K562 (cell line): ENCODE data around the gene ODAD2. TPM values are rescaled to one million over a fixed set of nuclear protein-coding genes. Genes with fewer than 3 reads are reported as not detected.

Experiments
- ATAC-seq: fragments of 200-7000 bp; cut with Tn5 transposase; 3 replicates; pipeline ENCODE4 v1.9.1; 2020; ENCODE audit warnings: moderate library complexity
- BruUV-seq: library from RNA; stranded (reverse); fragments of 400-500 nt; replicated peaks from 2 replicates; lab custom pipeline; 2021; lab: Mats Ljungman, UMichigan
- CTCF ChIA-PET: fragments of 300-600 bp; formaldehyde crosslinking; extraction: SDS; loops from one replicate; lab custom pipeline; 2021; ENCODE audit warnings: low intra/inter-chr PET ratio; lab: Yijun Ruan, JAX
- POLR2A ChIA-PET: fragments of 300-600, 350-650 bp; sonication (Branson Sonifier 250); formaldehyde crosslinking; extraction: SDS; loops from one replicate; lab custom pipeline; 2021; ENCODE audit warnings: antibody characterized with exemption, inconsistent platforms; lab: Yijun Ruan, JAX
- DNase-seq, 4 experiments: peaks; one replicate each; pipeline versions ENCODE4 v3.0.0 to v3.0.0-alpha.2; 2011 to 2018; ENCODE audit warnings: low spot score in 3 of 4, mixed read lengths in 3 of 4; ENCODE audit errors: extremely low read depth in 1 of 4
- FAIRE-seq: peaks from 2 replicates; lab custom pipeline; 2011; peaks lifted over from hg19 to GRCh38; lab: Jason Lieb, UNC
- H2AFZ ChIP-seq: 2 replicates; pipeline ENCODE4 v1.6.0; 2011; ENCODE audit warnings: low read depth, low read length, control low read depth, inconsistent platforms
- H3K27ac ChIP-seq: fragments of 200-600 bp; 3 replicates; pipeline ENCODE4 v1.8.0; 2011; ENCODE audit warnings: low read depth, mild to moderate bottlenecking, control low read depth, inconsistent platforms, low read length, moderate library complexity, mixed read lengths; ENCODE audit errors: extremely low read depth
- H3K27me3 ChIP-seq, 2 experiments: fragments of 300-600 bp in 1 of 2; 2 replicates in 1 of 2; 3 replicates in 1 of 2; pipeline versions ENCODE4 v1.6.0 to v1.8.0; 2011; ENCODE audit warnings: inconsistent platforms in 2 of 2, low read length in 2 of 2, mild to moderate bottlenecking in 1 of 2, mixed read lengths in 1 of 2, moderate library complexity in 1 of 2; ENCODE audit not compliant: control insufficient read depth in 2 of 2, insufficient read depth in 2 of 2
- H3K36me3 ChIP-seq: fragments of 300-600 bp; 3 replicates; pipeline ENCODE4 v1.8.0; 2011; ENCODE audit warnings: mild to moderate bottlenecking, low read length, inconsistent platforms; ENCODE audit not compliant: control insufficient read depth, insufficient read depth
- H3K4me1 ChIP-seq, 2 experiments: fragments of 200-600 bp in 1 of 2; replicated peaks in 1 of 2; 2 replicates in 1 of 2; 3 replicates in 1 of 2; pipeline versions ENCODE4 v1.5.1 to v1.8.0; 2011; ENCODE audit warnings: inconsistent platforms in 2 of 2, low read length in 2 of 2, mild to moderate bottlenecking in 1 of 2, mixed read lengths in 1 of 2, moderate library complexity in 1 of 2; ENCODE audit not compliant: control insufficient read depth in 2 of 2, insufficient read depth in 2 of 2
- H3K4me2 ChIP-seq: 2 replicates; pipeline ENCODE4 v1.6.1; 2011; ENCODE audit warnings: low read length, control low read depth, inconsistent platforms, mixed read lengths; ENCODE audit not compliant: insufficient read depth
- H3K4me3 ChIP-seq: fragments of 200-600 bp; sonication (generic), shearing (Covaris generic); 2 replicates; pipeline ENCODE4 v1.5.1; 2016; ENCODE audit warnings: control low read depth, inconsistent platforms
- H3K79me2 ChIP-seq: fragments of 200-600 bp; 3 replicates; pipeline ENCODE4 v1.8.0; 2011; ENCODE audit warnings: low read length, inconsistent platforms; ENCODE audit not compliant: control insufficient read depth, insufficient read depth
- H3K9ac ChIP-seq, 2 experiments: 2 replicates each; pipeline versions ENCODE4 v1.6.0 to v1.6.1; 2011; ENCODE audit warnings: low read depth in 2 of 2, low read length in 2 of 2, control low read depth in 1 of 2, inconsistent platforms in 1 of 2, mild to moderate bottlenecking in 1 of 2, mixed read lengths in 1 of 2; ENCODE audit not compliant: insufficient read depth in 1 of 2
- H3K9me1 ChIP-seq: one replicate; pipeline ENCODE4 v1.6.0; 2011; ENCODE audit warnings: inconsistent platforms, mild to moderate bottlenecking, low read length, moderate library complexity; ENCODE audit not compliant: control insufficient read depth, insufficient read depth
- H3K9me3 ChIP-seq: replicated peaks from 2 replicates; pipeline ENCODE4 v1.5.1; 2011; ENCODE audit warnings: low read depth, low read length, inconsistent platforms; ENCODE audit not compliant: control insufficient read depth, insufficient read depth
- H4K20me1 ChIP-seq: replicated peaks from 2 replicates; pipeline ENCODE4 v1.6.1; 2011; ENCODE audit warnings: low read length, inconsistent platforms, mixed read lengths; ENCODE audit not compliant: control insufficient read depth, insufficient read depth
- ASH1L ChIP-seq: fragments of 450-650 bp; IDR thresholded peaks from 2 replicates; pipeline ENCODE4 v1.6.1; 2018; ENCODE audit warnings: borderline replicate concordance, mild to moderate bottlenecking, low read depth; ENCODE audit not compliant: partially characterized antibody
- BRD9 ChIP-seq: fragments of 450-650 bp; IDR thresholded peaks from 2 replicates; pipeline ENCODE4 v1.6.1; 2018; ENCODE audit warnings: low read depth; ENCODE audit not compliant: partially characterized antibody
- C11orf30 ChIP-seq: fragments of 450-650 bp; IDR thresholded peaks from 2 replicates; pipeline ENCODE4 v1.6.1; 2016; ENCODE audit warnings: low read depth, mild to moderate bottlenecking
- CHCHD3 ChIP-seq: fragments of 250-450 bp; sonication (Bioruptor Pico); IDR thresholded peaks from 2 replicates; pipeline ENCODE4 v2.1.2; 2022; ENCODE audit warnings: mild to moderate bottlenecking
- CREBBP ChIP-seq: IDR thresholded peaks from one replicate; pipeline ENCODE4 v1.6.1; 2012; ENCODE audit warnings: low read depth, mild to moderate bottlenecking, control low read depth, inconsistent platforms, low read length
- CSDE1 ChIP-seq, 2 experiments: fragments of 450-650 bp; IDR thresholded peaks; 2 replicates each; pipeline ENCODE4 v1.6.1; 2016; ENCODE audit warnings: mild to moderate bottlenecking in 1 of 2
- HES1 ChIP-seq: fragments of 450-650 bp; IDR thresholded peaks from 2 replicates; pipeline ENCODE4 v1.6.1; 2016; ENCODE audit warnings: low read depth, mild to moderate bottlenecking, moderate library complexity
- HMGXB4 ChIP-seq: sonication (generic); formaldehyde crosslinking; IDR thresholded peaks from 2 replicates; pipeline ENCODE4 v1.8.1; 2023; ENCODE audit warnings: mild to moderate bottlenecking, missing genetic modification reagents
- KAT2B ChIP-seq: IDR thresholded peaks from one replicate; pipeline ENCODE4 v1.6.1; 2012; ENCODE audit warnings: low read depth, mild to moderate bottlenecking, control low read depth, inconsistent platforms, low read length, moderate library complexity
- MNT ChIP-seq, 2 experiments: fragments of 450-650 bp; conservative IDR thresholded peaks; 2 replicates each; pipeline ENCODE4 v1.6.1; 2017; ENCODE audit warnings: mild to moderate bottlenecking in 2 of 2, moderate library complexity in 2 of 2
- NFYB ChIP-seq: IDR thresholded peaks from 2 replicates; pipeline ENCODE4 v1.6.1; 2011; ENCODE audit warnings: mild to moderate bottlenecking, moderate library complexity; ENCODE audit not compliant: insufficient read length; ENCODE audit errors: extremely low read depth
- PHF21A ChIP-seq: fragments of 450-650 bp; IDR thresholded peaks from 2 replicates; pipeline ENCODE4 v1.6.1; 2017; ENCODE audit warnings: low read depth, borderline replicate concordance
- PHF8 ChIP-seq: fragments of 200-600 bp; sonication (generic); IDR thresholded peaks from 2 replicates; pipeline ENCODE4 v1.6.1; 2012; ENCODE audit warnings: mixed run types, mild to moderate bottlenecking, inconsistent platforms, low read length, moderate library complexity, borderline replicate concordance
- SIN3B ChIP-seq: fragments of 450-650 bp; IDR thresholded peaks from 2 replicates; pipeline ENCODE4 v1.6.1; 2017; ENCODE audit warnings: low read depth, mild to moderate bottlenecking, moderate library complexity
- SMAD4 ChIP-seq: fragments of 250-450 bp; sonication (Bioruptor Pico); conservative IDR thresholded peaks from 2 replicates; pipeline ENCODE4 v1.8.0; 2021; ENCODE audit warnings: inconsistent platforms, mild to moderate bottlenecking, moderate library complexity
- SRSF3 ChIP-seq: fragments of 200-400 bp; formaldehyde crosslinking; IDR thresholded peaks from 2 replicates; pipeline ENCODE4 v1.6.1; 2016; ENCODE audit warnings: mild to moderate bottlenecking, low read length, moderate library complexity; ENCODE audit not compliant: insufficient read depth
- ZBTB7A ChIP-seq: IDR thresholded peaks from 2 replicates; pipeline ENCODE4 v1.6.1; 2011; ENCODE audit warnings: low read depth, mild to moderate bottlenecking, low read length, moderate library complexity, borderline replicate concordance; ENCODE audit not compliant: control insufficient read depth
- WGBS: fragments of 100-300 bp; shearing (Covaris generic); methylation state at CpG from one replicate; pipeline ENCODE4 v1.1.6; 2016; ENCODE audit warnings: low coverage, mixed read lengths; ENCODE audit not compliant: insufficient coverage; ENCODE audit errors: missing lambda C conversion rate; 5-methylcytosine and 5-hydroxymethylcytosine counted together
- in situ Hi-C: fragments of 300-500 bp; cut with MboI; formaldehyde crosslinking; loops from 4 replicates; pipeline ENCODE4 v1.15.0; 2018; ENCODE audit warnings: inconsistent platforms, mixed read lengths
- intact Hi-C: fragments of 100-400 bp; cut with micrococcal nuclease; formaldehyde crosslinking; loops from 2 replicates; pipeline ENCODE4 v1.14.2; 2022
- polyA plus RNA-seq, 8 experiments: library from polyadenylated mRNA; depleted of rRNA in 4 of 8; stranded (reverse) in 5 of 8; unstranded in 3 of 8; fragments of >200 nt; fragmentation: Nextera tagmentation in 2 of 8; fragmentation: Illumina TruSeq in 1 of 8; extraction: Ambion mirVana in 2 of 8; extraction: Trizol in 1 of 8; gene quantifications; 2 replicates each; pipeline versions ENCODE4 v1.2.1 to v1.2.3, GENCODE V29; 2011 to 2014; ENCODE audit warnings: inconsistent platforms in 1 of 8, missing spikeins in 1 of 8
- total RNA-seq, 7 experiments: library from RNA; depleted of rRNA in 6 of 7; stranded (reverse); fragments of >200 nt in 6 of 7; fragmentation: Illumina TruSeq in 2 of 7; extraction: Trizol in 2 of 7; gene quantifications; 2 replicates each; pipeline versions ENCODE4 v1.2.1 to v1.2.3, GENCODE V29; 2011 to 2021; ENCODE audit warnings: low replicate concordance in 1 of 7

Gene ODAD2
- total and polyA plus RNA-seq, 9 of the 15 experiments (the other 6 are each of a cell fraction or from before 2014, with no cell fraction given), result not detected

- no TSS peak for BruUV-seq
- POLR2A ChIA-PET, result interaction anchor here (0.6 kb wide), 1 partner anchor 1298 kb away, joined by 3 read pairs; no protein-coding TSS in a partner anchor
Measured at GRCh38 chr10:27844223-27844622, 154.7 kb downstream of the ODAD2 start.

More at GRCh38 chr10:27844223-27844622, 154.7 kb downstream of the ODAD2 start:
- Histone ChIP-seq H3K9me1 (no peaks in the 10 kb centered on the region), H3K4me1 (no peaks in the 10 kb centered on the region), H3K4me3 (no peak overlapping the region), H3K9me3 (no peaks in the 10 kb centered on the region), H3K27me3 (no peaks in the 10 kb centered on the region), H3K4me2 (no peak overlapping the region), H2AFZ (no peak overlapping the region), H3K9ac (no peak overlapping the region), H4K20me1 (no peaks in the 10 kb centered on the region), H3K79me2 (no peaks in the 10 kb centered on the region), H3K36me3 (no peaks in the 10 kb centered on the region), H3K27ac (no peak overlapping the region)
- FAIRE-seq, result no peak
- DNase-seq, result no peak
- intact Hi-C loops (no loop called here), in situ Hi-C loops (no loop called here)
- ATAC-seq, result no peak
- WGBS, result 0% methylated on average over 1 of the region's 1 CpG
- CTCF ChIA-PET, result no interaction called here
- TF ChIP-seq NFYB, result no peak
- TF ChIP-seq CREBBP, result no peak
- no peak for TF ChIP-seq CHCHD3 (CRISPR knock-in tag)
- no peak for TF ChIP-seq SRSF3
- TF ChIP-seq ZBTB7A, result no peak
- no peak for TF ChIP-seq SMAD4 (CRISPR knock-in tag)
- TF ChIP-seq PHF8, result no peak
- TF ChIP-seq CSDE1 (IDR thresholded peaks at IDR 0.05), result no peak
- no peak for TF ChIP-seq HES1
- no peak for TF ChIP-seq PHF21A
- TF ChIP-seq SIN3B, result no peak
- TF ChIP-seq C11orf30, result no peak
- TF ChIP-seq HMGXB4 (CRISPR knock-in tag), result no peak
- TF ChIP-seq ASH1L, result no peak
- no peak for TF ChIP-seq MNT (conservative IDR thresholded peaks at IDR 0.05)
- no peak for TF ChIP-seq KAT2B
- TF ChIP-seq BRD9, result no peak
